Measurements from ENCODE around the gene CD300LD.
"Not testable (repeated sequence)": the region's sequence is repeated elsewhere in the genome, so short reads cannot be mapped to it uniquely, and the experiment has no call there.

The CD300LD gene
- 0 reads per million in 4 experiments for total RNA-seq

GRCh38 chr17:74592087-74592990, at the start of gene CD300LD:
CD300LD (minus strand) TSS chr17:74592283; CDS start chr17:74592202, 81 bp downstream.
- DNase-seq = no peak

DNA sequence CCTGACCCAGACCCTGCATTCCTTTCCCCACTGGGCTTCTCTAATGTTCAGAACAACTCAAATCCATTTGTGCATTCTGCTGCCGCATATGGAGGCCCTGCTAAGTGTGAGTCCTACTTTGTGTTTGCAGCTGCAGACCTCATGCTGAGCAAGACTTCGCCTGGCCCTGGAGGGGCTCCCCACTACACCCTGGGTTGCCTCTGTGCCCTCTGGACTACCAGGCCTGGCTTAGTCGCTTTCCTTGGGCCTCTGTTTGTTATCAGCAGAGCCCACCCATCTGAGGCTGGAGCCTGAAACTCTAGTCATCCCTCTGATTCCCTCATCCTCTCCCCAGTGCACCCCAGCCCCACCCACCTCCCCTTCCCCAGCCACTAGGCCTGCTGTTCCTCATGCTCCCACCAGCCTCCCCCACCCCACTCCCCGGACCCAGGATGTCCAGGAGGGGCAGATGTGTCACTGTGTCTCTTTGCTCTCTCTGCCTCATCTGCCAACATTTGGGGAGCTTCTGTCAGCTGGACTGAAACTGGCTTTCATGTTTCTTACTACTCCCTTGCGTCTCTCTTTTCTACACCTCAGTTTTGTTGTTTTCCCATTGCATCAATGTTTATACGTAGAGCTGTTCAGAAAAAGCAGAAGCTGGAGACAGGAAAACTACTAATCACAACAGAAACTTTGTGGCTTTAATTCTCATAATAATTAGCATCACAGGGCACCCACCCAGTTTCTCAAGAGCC, 49.3 kb upstream of the CD300LD start:
- no peak for DNase-seq

DNA sequence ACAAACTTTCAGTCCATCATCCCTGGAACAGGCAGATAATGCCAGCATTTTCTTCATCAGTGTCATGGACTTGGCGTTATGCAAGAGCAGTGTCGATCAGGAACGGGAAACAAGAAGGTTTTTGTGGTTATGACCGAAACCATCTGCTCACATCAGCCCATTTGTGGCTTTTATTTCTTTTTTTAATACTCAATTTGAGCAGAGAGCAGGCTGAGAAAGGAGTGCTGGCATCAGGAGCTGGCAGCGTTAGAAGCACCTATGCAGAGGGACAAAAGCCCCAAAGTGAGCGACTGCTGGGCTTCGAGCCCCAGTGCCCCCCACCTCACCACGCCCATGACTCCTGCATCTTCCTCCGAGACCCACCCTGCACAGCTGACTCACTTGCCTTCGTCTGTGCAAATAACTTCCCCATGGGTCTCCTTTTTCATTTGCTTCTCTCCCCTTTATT, 47.6 kb upstream of the CD300LD start:
- DNase-seq = no peak

- no peak for DNase-seq
Observed at GRCh38 chr17:74637926-74638325, 45.8 kb upstream of the CD300LD start.

DNA sequence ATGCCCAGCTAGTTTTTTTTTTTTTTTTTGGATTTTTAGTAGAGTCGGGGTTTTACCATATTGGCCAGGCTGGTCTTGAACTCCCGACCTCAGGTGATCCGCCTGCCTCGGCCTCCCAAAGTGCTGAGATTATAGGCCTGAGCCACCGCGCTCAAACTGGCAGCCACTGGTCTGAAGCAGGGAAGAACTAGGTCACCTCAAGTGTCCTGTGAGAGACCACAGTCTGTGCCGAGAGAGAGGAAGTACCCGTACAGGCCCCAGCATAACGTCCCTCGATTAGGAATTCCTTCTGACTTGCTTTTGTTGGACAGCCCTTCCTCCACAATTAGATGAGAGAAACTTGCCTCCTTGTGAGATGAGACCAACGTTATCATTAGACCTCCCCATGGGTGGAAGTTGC, 45.2 kb upstream of the CD300LD start:
- no peak for DNase-seq

GRCh38 chr17:74636541-74637085, 44.5 kb upstream of the CD300LD start:
- not testable (repeated sequence) for DNase-seq

DNA sequence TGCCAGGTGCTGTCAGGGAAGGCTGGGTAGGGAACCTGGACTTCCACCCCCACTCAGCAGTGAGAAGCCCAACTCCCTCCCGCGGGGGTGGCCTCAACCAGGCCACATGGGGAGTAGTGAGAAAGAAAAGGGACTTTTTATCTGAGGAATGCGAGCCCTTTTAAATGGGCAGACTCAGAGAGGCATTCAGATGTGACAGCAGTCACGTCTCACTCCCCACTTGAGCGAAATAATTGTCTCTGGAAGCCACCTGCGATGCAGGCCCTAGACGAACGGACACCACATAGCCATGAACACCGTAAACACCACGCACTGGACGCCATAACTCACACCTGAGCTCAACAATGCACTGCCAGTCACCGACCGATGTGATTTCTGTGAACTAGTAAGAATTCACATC, 43.3 kb upstream of the CD300LD start:
- no peak for DNase-seq

DNA sequence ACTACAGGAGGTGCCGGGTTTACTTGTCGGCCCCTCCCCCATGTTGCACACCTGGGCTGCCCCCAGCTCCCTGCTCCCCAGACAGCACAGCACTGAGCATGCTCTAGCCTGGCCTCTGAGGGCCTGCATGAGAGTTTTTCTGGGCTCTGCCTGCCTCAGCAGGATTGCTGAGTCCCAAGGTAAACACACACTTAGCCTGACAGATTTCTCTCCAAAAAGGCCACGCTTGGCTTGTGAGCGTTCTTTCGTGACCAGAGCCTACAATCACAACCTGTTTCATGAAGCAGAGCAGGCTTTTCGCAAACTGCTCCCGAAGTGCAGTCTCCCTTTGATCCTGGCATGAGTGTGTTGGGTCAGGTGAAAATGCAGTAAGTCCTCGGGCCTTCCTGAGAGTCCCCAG, 41.2 kb upstream of the CD300LD start:
- DNase-seq = no peak

- DNase-seq = no peak
Observed at GRCh38 chr17:74632617-74633016, 40.5 kb upstream of the CD300LD start.

DNA sequence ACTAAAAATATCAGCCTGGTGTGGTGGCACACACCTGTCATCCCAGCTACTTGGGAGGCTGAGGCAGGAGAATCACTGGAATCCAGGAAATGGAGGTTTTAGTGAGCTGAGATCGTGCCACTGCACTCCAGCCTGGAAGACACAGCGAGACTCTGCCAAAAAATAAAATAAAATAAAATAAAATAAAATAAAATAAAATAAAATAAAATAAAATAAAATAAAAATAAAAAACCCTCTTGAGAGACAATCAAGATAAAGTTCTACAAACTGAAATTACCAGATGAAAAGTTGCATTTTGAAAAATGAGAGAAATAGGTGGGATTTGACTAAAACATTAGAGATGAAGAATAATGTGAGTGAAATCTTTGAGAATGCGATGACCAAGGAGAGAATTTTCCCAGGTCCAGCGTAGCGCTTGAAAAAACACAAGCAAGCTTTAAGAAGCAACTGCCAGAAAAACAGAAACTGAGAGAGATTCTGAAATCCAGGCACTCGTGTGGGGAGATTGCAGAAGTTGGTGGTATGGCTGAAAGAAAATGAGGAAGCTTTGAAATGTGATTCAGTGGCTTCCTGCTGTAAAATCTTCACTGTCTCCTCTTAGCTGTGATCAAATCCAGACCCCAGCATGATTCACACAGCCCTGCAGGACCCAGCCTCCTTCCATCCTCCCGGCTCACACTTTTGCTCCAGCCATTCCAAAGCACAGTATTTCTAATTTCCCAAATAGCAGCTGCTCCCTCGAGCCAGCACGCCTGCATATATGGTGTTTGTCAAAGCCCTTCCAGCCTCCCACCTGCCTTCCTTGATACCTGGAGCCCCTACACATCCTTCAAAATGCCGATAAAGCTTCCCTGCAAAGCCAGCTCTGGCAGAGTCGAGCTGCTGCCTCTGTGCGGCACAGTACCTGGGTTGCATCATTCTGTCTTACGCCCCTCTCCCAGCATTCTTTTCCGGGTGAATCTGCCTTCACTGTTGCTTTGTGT, 39.7 kb upstream of the CD300LD start:
- DNase-seq = no peak

GRCh38 chr17:74630251-74630650, 38.2 kb upstream of the CD300LD start:
- not testable (repeated sequence) for DNase-seq

- no peak for DNase-seq
Observed at GRCh38 chr17:74625661-74626060, 33.6 kb upstream of the CD300LD start.

DNA sequence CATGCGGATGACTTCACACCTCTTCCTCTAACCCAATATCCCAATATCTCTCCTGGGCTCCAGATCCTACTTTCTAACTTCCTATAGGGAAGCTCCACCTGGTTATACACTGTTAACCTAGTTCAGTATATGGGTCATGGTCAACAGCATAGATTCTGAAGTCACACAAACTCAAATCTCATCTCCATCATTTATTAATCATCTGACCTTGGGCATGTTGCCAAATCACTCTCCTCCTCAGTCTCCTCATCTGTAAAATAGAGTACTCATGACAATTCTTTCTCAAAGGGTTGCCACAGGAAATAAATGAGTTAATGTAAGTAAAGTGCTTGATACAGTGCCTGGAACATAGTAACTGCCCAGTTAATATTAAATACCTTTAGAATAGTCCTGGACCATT, 32.0 kb upstream of the CD300LD start:
- DNase-seq = no peak

DNA sequence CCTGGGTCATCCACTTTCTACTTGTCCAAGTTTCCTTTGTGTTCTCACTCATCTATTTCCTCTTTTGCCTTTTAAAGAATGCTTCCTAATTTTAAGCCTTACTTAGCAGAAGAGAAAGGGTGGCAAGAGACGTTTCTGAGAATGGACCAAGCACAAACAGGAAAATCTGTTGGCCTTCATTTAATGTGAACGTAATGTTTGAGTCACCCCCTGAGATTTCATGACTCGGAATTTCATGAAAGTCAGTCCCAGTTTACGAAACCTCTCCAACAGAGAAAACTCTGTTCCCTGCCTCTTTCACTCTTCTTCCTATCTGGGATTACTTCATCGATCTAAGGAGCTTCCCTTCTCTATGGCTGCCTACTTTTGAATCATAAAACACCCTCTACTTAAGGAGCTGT, 31.6 kb upstream of the CD300LD start, which contains the start of gene CD300E:
CD300E (minus strand) TSS at position 46 of the 401 bp plus-strand sequence. CDS start 117 bp downstream, outside the sequence.
- no peak for DNase-seq

- DNase-seq = no peak
Observed at GRCh38 chr17:74619077-74619673, 27.1 kb upstream of the CD300LD start.

GRCh38 chr17:74618451-74618850, 26.4 kb upstream of the CD300LD start:
- DNase-seq = no peak

- DNase-seq = no peak
Observed at GRCh38 chr17:74616696-74617095, 24.6 kb upstream of the CD300LD start.

DNA sequence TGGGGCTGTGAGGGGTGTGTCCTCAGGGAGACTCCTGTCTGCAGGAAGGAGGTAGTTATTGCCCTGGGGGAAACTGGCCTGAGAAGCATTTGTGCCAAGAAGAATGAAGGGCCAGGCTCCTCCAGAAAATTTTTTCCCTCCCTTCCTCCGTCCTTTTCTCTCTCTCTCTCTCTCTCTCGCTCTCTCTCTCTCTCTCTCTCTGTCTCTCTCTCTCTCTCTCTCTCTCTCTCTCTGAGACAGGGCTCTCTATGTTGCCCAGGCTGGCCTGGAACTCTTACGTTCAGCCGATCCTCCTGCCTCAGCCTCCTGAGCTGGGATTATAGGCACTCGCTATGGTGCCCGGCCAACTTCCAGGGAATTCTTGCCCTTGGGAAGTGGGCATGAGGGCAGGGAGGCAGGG, 20.0 kb upstream of the CD300LD start:
- no peak for DNase-seq

GRCh38 chr17:74610108-74610507, 18.0 kb upstream of the CD300LD start:
- DNase-seq = no peak

- DNase-seq = no peak
Observed at GRCh38 chr17:74608511-74608910, 16.4 kb upstream of the CD300LD start.

- DNase-seq = no peak
Observed at GRCh38 chr17:74607221-74607620, 15.1 kb upstream of the CD300LD start.

GRCh38 chr17:74606050-74606449, 14.0 kb upstream of the CD300LD start:
- DNase-seq = no peak
